GM23248 (cell line): ENCODE results near the gene CD22. TPM values are rescaled to one million over a fixed set of nuclear protein-coding genes. Genes with fewer than 3 reads are reported as not detected.

Experiments used
- DNase-seq: peaks from one replicate; pipeline ENCODE4 v3.0.0-alpha.2; 2015
- H2AFZ ChIP-seq: fragments of 200-600 bp; sonication (generic); 2 replicates; pipeline ENCODE4 v1.6.1; 2016; ENCODE audit warnings: antibody characterized with exemption
- H3F3A ChIP-seq: fragments of 200-600 bp; sonication (generic); 2 replicates; pipeline ENCODE4 v1.6.1; 2016; ENCODE audit warnings: mild to moderate bottlenecking, antibody characterized with exemption, mixed run types; ENCODE audit not compliant: insufficient read depth
- H3K27ac ChIP-seq: fragments of 200-600 bp; sonication (generic); 2 replicates; pipeline ENCODE4 v1.5.1; 2016; ENCODE audit warnings: mild to moderate bottlenecking
- H3K27me3 ChIP-seq: fragments of 200-600 bp; sonication (generic); replicated peaks from 2 replicates; pipeline ENCODE4 v1.6.1; 2016; ENCODE audit warnings: mild to moderate bottlenecking; ENCODE audit not compliant: insufficient read depth
- H3K36me3 ChIP-seq: fragments of 200-600 bp; sonication (generic); 2 replicates; pipeline ENCODE4 v1.6.1; 2016; ENCODE audit warnings: low read depth, mild to moderate bottlenecking
- H3K4me1 ChIP-seq: fragments of 200-600 bp; sonication (generic); 2 replicates; pipeline ENCODE4 v1.6.1; 2016; ENCODE audit warnings: mild to moderate bottlenecking; ENCODE audit not compliant: insufficient read depth
- H3K4me2 ChIP-seq: fragments of 200-600 bp; sonication (generic); one replicate; pipeline ENCODE4 v1.6.1; 2016; ENCODE audit warnings: mild to moderate bottlenecking; ENCODE audit not compliant: unreplicated experiment
- H3K4me3 ChIP-seq: fragments of 200-600 bp; sonication (generic); 2 replicates; pipeline ENCODE4 v1.5.1; 2016; ENCODE audit warnings: mild to moderate bottlenecking
- H3K79me2 ChIP-seq: fragments of 200-600 bp; sonication (generic); 2 replicates; pipeline ENCODE4 v1.6.1; 2016; ENCODE audit warnings: mild to moderate bottlenecking; ENCODE audit not compliant: insufficient read depth
- H3K9ac ChIP-seq: fragments of 200-600 bp; sonication (generic); 2 replicates; pipeline ENCODE4 v1.6.1; 2016; ENCODE audit warnings: mild to moderate bottlenecking
- H3K9me2 ChIP-seq: fragments of 200-600 bp; sonication (generic); 2 replicates; pipeline ENCODE4 v1.6.1; 2016; ENCODE audit warnings: mixed run types, mild to moderate bottlenecking, moderate library complexity; ENCODE audit not compliant: insufficient read depth
- H3K9me3 ChIP-seq: fragments of 200-600 bp; sonication (generic); one replicate; pipeline ENCODE4 v1.6.1; 2017; ENCODE audit warnings: low read depth
- H4K20me1 ChIP-seq: fragments of 200-600 bp; sonication (generic); 2 replicates; pipeline ENCODE4 v1.6.0; 2016; ENCODE audit not compliant: insufficient read depth
- EZH2 ChIP-seq: fragments of 200-600 bp; sonication (generic); IDR thresholded peaks from 2 replicates; pipeline ENCODE4 v1.6.1; 2018; ENCODE audit warnings: antibody characterized with exemption, mild to moderate bottlenecking; ENCODE audit not compliant: insufficient read depth, poor library complexity, severe bottlenecking
- EZH2phosphoT487 ChIP-seq: fragments of 200-600 bp; sonication (generic); IDR thresholded peaks from 2 replicates; pipeline ENCODE4 v1.6.1; 2018; ENCODE audit warnings: antibody characterized with exemption, moderate library complexity, mild to moderate bottlenecking, low read depth; ENCODE audit not compliant: insufficient read depth
- WGBS, 2 experiments: methylation state at CpG; one replicate each; pipeline ENCODE4 v1.1.6; 2015 to 2017; ENCODE audit warnings: low lambda C conversion rate in 2 of 2, low coverage in 1 of 2; ENCODE audit errors: missing lambda C conversion rate in 2 of 2; 5-methylcytosine and 5-hydroxymethylcytosine counted together
- in situ Hi-C: fragments of 300-500 bp; cut with MboI; formaldehyde crosslinking; loops from 2 replicates; pipeline ENCODE4 v1.15.0; 2020
- polyA plus RNA-seq: library from polyadenylated mRNA; unstranded; fragments of >200 nt; fragmentation: Nextera tagmentation; extraction: Ambion mirVana; gene quantifications from 2 replicates; pipeline ENCODE4 v1.2.1, GENCODE V29; 2016
- total RNA-seq: library from RNA; depleted of rRNA; stranded (reverse); fragments of >200 nt; shearing (Covaris generic); gene quantifications from 2 replicates; pipeline ENCODE4 v1.2.3, GENCODE V29; 2014

Gene CD22
- total and polyA plus RNA-seq, 2 experiments from 2014 or later: 0.28 TPM; not detected in 1

DNA sequence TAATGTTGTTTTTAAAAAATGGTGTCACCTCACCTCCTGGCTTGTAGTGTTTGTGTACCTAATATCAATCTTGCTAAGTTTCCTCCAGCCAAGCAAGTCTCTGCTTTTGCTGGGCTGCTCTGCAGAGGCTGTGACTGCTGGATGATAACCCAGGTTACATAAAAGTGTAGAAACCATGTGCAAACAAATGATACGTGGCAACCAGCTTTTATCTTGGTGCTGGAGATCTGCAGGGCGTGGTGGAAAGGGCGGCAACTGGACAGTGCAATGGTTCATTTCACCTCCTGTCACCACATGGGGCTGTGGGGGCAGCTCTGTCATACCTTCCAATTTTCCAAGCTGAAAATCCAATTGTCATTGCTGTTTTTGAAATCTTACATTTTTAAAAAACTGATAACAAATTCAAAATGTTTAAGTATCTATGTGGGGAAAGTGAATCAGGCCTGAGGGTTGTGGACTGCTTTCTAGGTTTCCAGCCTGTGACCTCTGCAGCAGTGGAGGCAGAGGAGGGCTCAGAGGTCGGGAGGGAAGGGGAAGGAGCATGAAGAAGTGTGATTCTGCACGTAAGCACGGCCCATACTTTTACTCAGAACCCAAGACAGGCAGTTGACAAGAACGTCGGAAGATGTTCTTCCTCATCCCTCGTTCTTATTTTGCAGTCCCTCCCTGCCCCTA lies 51.6 kb downstream of the CD22 start:
- WGBS, 2 experiments: 9 to 11% methylated on average over 9 of the region's 9 CpGs
- no peaks in the 10 kb centered on the region for H3K9me2 ChIP-seq
- H3K27me3 ChIP-seq: peaks cover 6% of the 10 kb centered on the region; the same call in 1 of the 2 replicates
- no peaks in the 10 kb centered on the region for H4K20me1 ChIP-seq
- no peak overlapping the region for H3K4me2 ChIP-seq
- H3K27ac ChIP-seq: no peak overlapping the region
- H3K79me2 ChIP-seq: no peaks in the 10 kb centered on the region
- no peak for DNase-seq
- no peaks in the 10 kb centered on the region for H3K36me3 ChIP-seq
- in situ Hi-C loops: no loop called here
- H3K4me1 ChIP-seq: no peaks in the 10 kb centered on the region
- H3F3A ChIP-seq: no peaks in the 10 kb centered on the region
- TF ChIP-seq EZH2 (no peak), EZH2phosphoT487 (no peak)
- H3K4me3 ChIP-seq: no peak overlapping the region
- H3K9ac ChIP-seq: no peak overlapping the region
- no peaks in the 10 kb centered on the region for H3K9me3 ChIP-seq
- no peak overlapping the region for H2AFZ ChIP-seq

DNA sequence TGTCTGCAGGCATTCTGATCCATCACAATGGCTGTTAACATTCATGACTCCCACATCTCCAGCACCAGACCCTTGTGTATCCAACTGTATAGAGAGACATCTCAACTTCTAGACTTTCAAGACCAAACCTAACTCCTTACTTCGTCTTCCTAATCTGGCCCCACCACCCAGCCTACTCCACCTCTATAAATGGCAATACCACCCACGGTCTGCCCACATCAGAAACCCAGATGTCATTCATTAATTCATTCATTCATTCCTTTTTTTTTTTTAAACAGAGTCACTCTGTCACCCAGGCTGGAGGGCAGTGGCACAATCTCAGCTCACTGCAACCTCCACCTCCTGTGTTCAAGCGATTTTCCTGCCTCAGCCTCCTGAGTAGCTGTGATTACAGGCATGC lies 52.3 kb downstream of the CD22 start:
- Histone ChIP-seq H4K20me1 (no peaks in the 10 kb centered on the region), H3K9me3 (no peaks in the 10 kb centered on the region), H3K4me1 (no peaks in the 10 kb centered on the region), H3K79me2 (no peaks in the 10 kb centered on the region), H3K4me3 (no peak overlapping the region), H3K4me2 (no peak overlapping the region), H3F3A (no peaks in the 10 kb centered on the region), H3K27me3 (peaks cover 6% of the 10 kb centered on the region; the same call in 1 of the 2 replicates), H3K9ac (no peak overlapping the region), H3K9me2 (no peaks in the 10 kb centered on the region), H2AFZ (no peak overlapping the region), H3K36me3 (no peaks in the 10 kb centered on the region), H3K27ac (no peak overlapping the region)
- 12 to 17% methylated on average over 3 of the region's 3 CpGs for WGBS, 2 experiments
- TF ChIP-seq EZH2 (no peak), EZH2phosphoT487 (no peak)
- in situ Hi-C loops: no loop called here
- no peak for DNase-seq

GRCh38 chr19:35381926-35382325 lies 52.9 kb downstream of the CD22 start:
- Histone ChIP-seq H4K20me1 (no peaks in the 10 kb centered on the region), H3K4me3 (no peak overlapping the region), H3K9me3 (no peaks in the 10 kb centered on the region), H3K9ac (no peak overlapping the region), H3K9me2 (no peaks in the 10 kb centered on the region), H2AFZ (no peak overlapping the region), H3K4me1 (no peaks in the 10 kb centered on the region), H3K27me3 (peaks cover 6% of the 10 kb centered on the region; the same call in 1 of the 2 replicates), H3K36me3 (no peaks in the 10 kb centered on the region), H3K27ac (no peak overlapping the region), H3K79me2 (no peaks in the 10 kb centered on the region), H3K4me2 (no peak overlapping the region), H3F3A (no peaks in the 10 kb centered on the region)
- WGBS, 2 experiments: 33 to 35% methylated on average over 6 of the region's 6 CpGs
- no peak for DNase-seq
- in situ Hi-C loops: no loop called here
- TF ChIP-seq EZH2 (no peak), EZH2phosphoT487 (no peak)

DNA sequence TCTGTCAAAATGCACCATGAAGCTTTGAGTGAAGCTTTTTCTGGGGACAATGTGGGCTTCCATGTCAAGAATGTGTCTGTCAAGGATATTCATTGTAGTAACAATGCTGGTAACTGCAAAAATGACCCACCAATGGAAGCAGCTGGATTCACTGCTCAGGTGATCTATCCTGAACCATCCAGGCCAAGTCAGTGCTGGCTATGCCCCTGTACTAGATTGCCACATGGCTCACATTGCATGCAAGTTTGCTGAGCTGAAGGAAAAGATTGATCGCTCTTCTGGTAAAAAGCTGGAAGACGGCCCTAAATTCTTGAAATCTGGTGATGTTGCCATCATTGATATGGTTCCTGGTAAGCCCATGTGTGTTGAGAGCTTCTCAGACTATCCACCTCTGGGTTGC lies 54.5 kb downstream of the CD22 start:
- no peak overlapping the region for H3K4me3 ChIP-seq
- no peak overlapping the region for H3K9ac ChIP-seq

More for the DNA sequence above, 54.5 kb downstream of the CD22 start:
- H3K4me1 ChIP-seq: no peaks in the 10 kb centered on the region
- H4K20me1 ChIP-seq: no peaks in the 10 kb centered on the region
- no peaks in the 10 kb centered on the region for H3K9me3 ChIP-seq
- TF ChIP-seq EZH2phosphoT487 (no peak), EZH2 (no peak)
- H3K79me2 ChIP-seq: no peaks in the 10 kb centered on the region
- in situ Hi-C loops: no loop called here
- no peaks in the 10 kb centered on the region for H3F3A ChIP-seq
- H2AFZ ChIP-seq: no peak overlapping the region
- H3K27ac ChIP-seq: no peak overlapping the region
- H3K36me3 ChIP-seq: no peaks in the 10 kb centered on the region
- WGBS, 2 experiments: 42% methylated on average over 2 of the region's 2 CpGs
- no peak overlapping the region for H3K4me2 ChIP-seq
- H3K27me3 ChIP-seq: peaks cover 6% of the 10 kb centered on the region; the same call in 1 of the 2 replicates
- no peak for DNase-seq
- no peaks in the 10 kb centered on the region for H3K9me2 ChIP-seq
